Mesenchymal stem cell (in vitro differentiated cells and primary cell): ENCODE measurements around the gene BEST4.
"Not testable (repeated sequence)": the region's sequence is repeated elsewhere in the genome, so short reads cannot be mapped to it uniquely, and the experiment has no call there.

Experiments used
- DNase-seq: peaks from one replicate; pipeline ENCODE4 v3.0.0-alpha.2; 2013
- H2AFZ ChIP-seq: one replicate; pipeline ENCODE4 v1.6.1; 2013; ENCODE audit warnings: low read depth, mild to moderate bottlenecking, control low read depth, inconsistent platforms, low read length, moderate library complexity
- H2AK5ac ChIP-seq: 2 replicates; pipeline ENCODE4 v1.6.1; 2013; ENCODE audit warnings: low read length, moderate library complexity, mild to moderate bottlenecking, inconsistent platforms; ENCODE audit not compliant: severe bottlenecking
- H2BK120ac ChIP-seq: one replicate; pipeline ENCODE4 v1.6.1; 2013; ENCODE audit warnings: low read depth, mild to moderate bottlenecking, inconsistent platforms, low read length, moderate library complexity
- H2BK12ac ChIP-seq, 2 experiments: one replicate each; pipeline ENCODE4 v1.6.1; 2013; ENCODE audit warnings: inconsistent platforms in 2 of 2, low read length in 2 of 2, mild to moderate bottlenecking in 2 of 2, moderate library complexity in 2 of 2, control low read depth in 1 of 2
- H2BK15ac ChIP-seq: one replicate; pipeline ENCODE4 v1.6.1; 2013; ENCODE audit warnings: mild to moderate bottlenecking, low read depth, inconsistent platforms; ENCODE audit not compliant: poor library complexity, severe bottlenecking
- H2BK5ac ChIP-seq: 2 replicates; pipeline ENCODE4 v1.6.1; 2013; ENCODE audit warnings: low read depth, mild to moderate bottlenecking, low read length, control low read depth, inconsistent platforms; ENCODE audit not compliant: poor library complexity, severe bottlenecking
- H3K14ac ChIP-seq, 2 experiments: one replicate each; pipeline ENCODE4 v1.6.1; 2013; ENCODE audit warnings: inconsistent platforms in 2 of 2, low read length in 2 of 2, control low read depth in 1 of 2, mild to moderate bottlenecking in 1 of 2, moderate library complexity in 1 of 2
- H3K18ac ChIP-seq, 2 experiments: one replicate each; pipeline ENCODE4 v1.6.1; 2013; ENCODE audit warnings: inconsistent platforms in 2 of 2, low read length in 2 of 2, control low read depth in 1 of 2, low read depth in 1 of 2, mild to moderate bottlenecking in 1 of 2
- H3K23ac ChIP-seq, 2 experiments: one replicate each; pipeline ENCODE4 v1.6.1; 2013; ENCODE audit warnings: inconsistent platforms in 2 of 2, low read length in 2 of 2, mild to moderate bottlenecking in 2 of 2, moderate library complexity in 2 of 2, control low read depth in 1 of 2
- H3K27ac ChIP-seq: 2 replicates; pipeline ENCODE4 v1.5.1; 2013; ENCODE audit warnings: mild to moderate bottlenecking, moderate library complexity, low read length, control low read depth, inconsistent platforms; ENCODE audit not compliant: poor library complexity, severe bottlenecking
- H3K27me3 ChIP-seq, 2 experiments: 2 replicates each; pipeline versions ENCODE4 v1.6.1 to v1.7.0; 2013; ENCODE audit warnings: low read length in 2 of 2, mild to moderate bottlenecking in 2 of 2, moderate library complexity in 2 of 2, control low read depth in 1 of 2, inconsistent platforms in 1 of 2; ENCODE audit not compliant: control insufficient read depth in 1 of 2, insufficient read depth in 1 of 2
- H3K36me3 ChIP-seq, 2 experiments: 2 replicates each; pipeline versions ENCODE4 v1.6.1 to v1.7.0; 2013; ENCODE audit warnings: low read length in 2 of 2, control low read depth in 1 of 2, inconsistent platforms in 1 of 2, low read depth in 1 of 2, mild to moderate bottlenecking in 1 of 2; ENCODE audit not compliant: insufficient read depth in 2 of 2, control insufficient read depth in 1 of 2
- H3K4ac ChIP-seq, 2 experiments: one replicate each; pipeline ENCODE4 v1.6.1; 2013; ENCODE audit warnings: inconsistent platforms in 2 of 2, low read length in 2 of 2, mild to moderate bottlenecking in 2 of 2, moderate library complexity in 2 of 2, control low read depth in 1 of 2, low read depth in 1 of 2
- H3K4me1 ChIP-seq: 2 replicates; pipeline ENCODE4 v1.6.1; 2013; ENCODE audit warnings: low read depth, low read length, control low read depth; ENCODE audit not compliant: control insufficient read depth, insufficient read depth
- H3K4me2 ChIP-seq: 2 replicates; pipeline ENCODE4 v1.6.1; 2013; ENCODE audit warnings: low read length, mild to moderate bottlenecking, inconsistent platforms; ENCODE audit not compliant: poor library complexity, severe bottlenecking
- H3K4me3 ChIP-seq, 2 experiments: 2 replicates each; pipeline versions ENCODE4 v1.5.1 to v1.7.0; 2013; ENCODE audit warnings: low read length in 2 of 2, mild to moderate bottlenecking in 2 of 2, control low read depth in 1 of 2, low read depth in 1 of 2; ENCODE audit not compliant: insufficient read depth in 1 of 2
- H3K79me1 ChIP-seq: replicated peaks from 2 replicates; pipeline ENCODE4 v1.6.1; 2013; ENCODE audit warnings: mild to moderate bottlenecking, control low read depth, low read length, inconsistent platforms; ENCODE audit not compliant: poor library complexity, severe bottlenecking
- H3K9ac ChIP-seq: 2 replicates; pipeline ENCODE4 v1.7.0; 2013; ENCODE audit warnings: mild to moderate bottlenecking, low read length, moderate library complexity
- H3K9me3 ChIP-seq: 2 replicates; pipeline ENCODE4 v1.7.0; 2013; ENCODE audit warnings: mild to moderate bottlenecking, low read length; ENCODE audit not compliant: control insufficient read depth
- H4K8ac ChIP-seq: one replicate; pipeline ENCODE4 v1.6.1; 2013; ENCODE audit warnings: inconsistent platforms, mild to moderate bottlenecking, low read length, moderate library complexity
- H4K91ac ChIP-seq: one replicate; pipeline ENCODE4 v1.6.1; 2013; ENCODE audit warnings: mild to moderate bottlenecking, low read length, inconsistent platforms
- WGBS: methylation state at CpG from one replicate; pipeline ENCODE4 v1.1.7; 2013; ENCODE audit warnings: mixed read lengths; 5-methylcytosine and 5-hydroxymethylcytosine counted together

BEST4 gene

DNA sequence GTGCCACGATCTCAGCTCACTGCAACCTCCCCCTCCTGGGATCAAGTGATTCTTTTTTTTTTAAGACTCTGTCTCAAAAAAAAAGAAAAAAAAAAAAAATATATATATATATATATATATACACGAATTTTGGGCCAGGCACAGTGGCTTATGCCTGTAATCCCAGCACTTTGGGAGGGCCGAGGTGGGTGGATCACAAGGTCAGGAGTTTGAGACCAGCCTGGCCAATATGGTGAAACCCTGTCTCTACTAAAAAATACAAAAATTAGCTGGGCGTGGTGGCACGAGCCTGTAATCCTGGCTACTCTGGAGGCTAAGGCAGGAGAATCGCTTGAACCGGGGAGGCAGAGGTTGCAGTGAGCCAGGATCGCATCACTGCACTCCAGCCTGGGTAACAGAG, 9.9 kb upstream of the BEST4 start:
- not testable (repeated sequence) for H3K27me3 ChIP-seq, H3K4me3 ChIP-seq, H4K91ac ChIP-seq, H4K8ac ChIP-seq, H2BK12ac ChIP-seq, H3K9ac ChIP-seq, H3K79me1 ChIP-seq, H2BK5ac ChIP-seq, H3K14ac ChIP-seq, H3K9me3 ChIP-seq, H2AFZ ChIP-seq, H2AK5ac ChIP-seq, H2BK15ac ChIP-seq, H3K23ac ChIP-seq, DNase-seq, H3K27ac ChIP-seq, H3K4ac ChIP-seq, H3K18ac ChIP-seq, H2BK120ac ChIP-seq, H3K4me2 ChIP-seq
- WGBS, result 89% methylated on average over 7 of the region's 8 CpGs
- Histone ChIP-seq H3K36me3 (peaks cover 11 to 12% of the 10 kb centered on the region in 2 experiments), H3K4me1 (peaks cover 22% of the 10 kb centered on the region)

DNA sequence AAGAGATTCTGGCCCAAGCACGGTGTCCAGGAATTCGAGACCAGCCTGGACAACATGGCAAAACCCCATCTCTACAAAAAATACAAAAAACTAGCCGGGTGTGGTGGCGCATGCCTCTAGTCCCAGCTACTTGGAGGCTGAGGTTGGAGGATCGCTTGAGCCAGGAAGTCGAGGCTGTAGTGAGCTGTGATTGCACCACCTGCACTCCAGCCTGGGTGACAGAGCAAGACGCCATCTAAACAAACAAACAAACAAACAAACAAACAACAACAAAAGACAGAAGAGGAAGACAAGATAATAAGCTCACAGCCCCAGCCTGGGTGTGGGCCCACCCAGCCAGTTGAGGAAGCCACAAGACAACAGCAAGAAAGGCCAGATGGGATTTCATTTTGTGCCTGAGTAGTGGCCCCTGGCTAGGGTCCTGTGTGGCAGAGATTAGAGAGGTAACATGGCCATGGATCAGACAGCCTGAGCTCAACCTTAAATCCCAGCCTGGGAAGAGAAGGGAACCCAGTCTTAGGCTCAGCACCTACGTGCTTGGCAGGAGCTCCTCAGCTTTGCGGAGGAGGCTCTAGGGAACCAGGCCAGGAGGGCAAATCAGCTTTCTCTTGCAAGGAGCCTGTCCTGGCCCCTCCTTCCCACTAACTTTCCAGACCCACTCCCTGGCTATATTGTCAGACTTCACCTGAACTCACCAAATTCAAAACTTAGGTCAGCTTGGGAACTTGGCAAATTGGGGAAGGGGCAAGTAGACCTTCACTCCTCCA, 4.9 kb upstream of the BEST4 start:
- H2BK5ac ChIP-seq, result no peak overlapping the region
- no peak overlapping the region for H3K4me3 ChIP-seq
- no peak overlapping the region for H4K91ac ChIP-seq
- H3K18ac ChIP-seq, result no peak overlapping the region
- DNase-seq, result no peak
- H2BK12ac ChIP-seq, result peak overlapping the region in 1 of 2 experiments; percentile 29
- no peak overlapping the region for H2BK120ac ChIP-seq
- no peak overlapping the region for H3K4me2 ChIP-seq
- H3K4me1 ChIP-seq, result no peaks in the 10 kb centered on the region
- H3K9ac ChIP-seq, result no peak overlapping the region
- H3K4ac ChIP-seq, result no peak overlapping the region
- no peaks in the 10 kb centered on the region for H3K9me3 ChIP-seq
- 97% methylated on average over 8 of the region's 9 CpGs for WGBS
- H3K79me1 ChIP-seq, result no peaks in the 10 kb centered on the region
- no peak overlapping the region for H4K8ac ChIP-seq
- H2AFZ ChIP-seq, result no peak overlapping the region
- H3K23ac ChIP-seq, result no peak overlapping the region
- no peak overlapping the region for H2BK15ac ChIP-seq
- no peaks in the 10 kb centered on the region for H3K36me3 ChIP-seq
- H3K27ac ChIP-seq, result no peak overlapping the region
- no peak overlapping the region for H3K14ac ChIP-seq
- H2AK5ac ChIP-seq, result no peak overlapping the region
- no peaks in the 10 kb centered on the region for H3K27me3 ChIP-seq

GRCh38 chr1:44790968-44791801, 3.2 kb upstream of the BEST4 start:
- no peaks in the 10 kb centered on the region for H3K36me3 ChIP-seq
- peaks cover 7% of the 10 kb centered on the region for H3K4me1 ChIP-seq
- no peaks in the 10 kb centered on the region for H3K9me3 ChIP-seq
- 80% methylated on average over 6 of the region's 7 CpGs for WGBS
- no peak overlapping the region for H3K9ac ChIP-seq
- peak overlapping the region; percentile 9 for H4K8ac ChIP-seq
- no peak overlapping the region for H2BK5ac ChIP-seq
- H4K91ac ChIP-seq, result no peak overlapping the region
- H3K4ac ChIP-seq, result no peak overlapping the region
- no peaks in the 10 kb centered on the region for H3K27me3 ChIP-seq
- no peak overlapping the region for H2BK12ac ChIP-seq
- no peak overlapping the region for H3K23ac ChIP-seq
- H2AK5ac ChIP-seq, result no peak overlapping the region
- no peaks in the 10 kb centered on the region for H3K79me1 ChIP-seq
- H2BK15ac ChIP-seq, result no peak overlapping the region
- H3K14ac ChIP-seq, result no peak overlapping the region
- H3K27ac ChIP-seq, result no peak overlapping the region
- DNase-seq, result peak; percentile 39
- H3K4me3 ChIP-seq, result no peak overlapping the region
- H2AFZ ChIP-seq, result no peak overlapping the region
- H3K4me2 ChIP-seq, result no peak overlapping the region
- H2BK120ac ChIP-seq, result no peak overlapping the region
- H3K18ac ChIP-seq, result no peak overlapping the region

GRCh38 chr1:44787506-44787905, 464 bp downstream of the BEST4 start:
- H3K23ac ChIP-seq, result peak overlapping the region in 1 of 2 experiments; percentile 47
- peaks cover 32% of the 10 kb centered on the region for H3K4me1 ChIP-seq
- no peak overlapping the region for H2BK120ac ChIP-seq
- no peak overlapping the region for H3K27ac ChIP-seq
- peaks cover 0 to 6% of the 10 kb centered on the region in 2 experiments for H3K27me3 ChIP-seq
- H4K91ac ChIP-seq, result no peak overlapping the region
- H2AFZ ChIP-seq, result no peak overlapping the region
- no peaks in the 10 kb centered on the region for H3K79me1 ChIP-seq
- no peak overlapping the region for H4K8ac ChIP-seq
- no peak overlapping the region for H3K18ac ChIP-seq
- WGBS, result 100% methylated on average over 7 of the region's 10 CpGs
- no peaks in the 10 kb centered on the region for H3K36me3 ChIP-seq
- no peaks in the 10 kb centered on the region for H3K9me3 ChIP-seq
- no peak overlapping the region for H2AK5ac ChIP-seq
- H3K4me2 ChIP-seq, result no peak overlapping the region
- no peak overlapping the region for H3K9ac ChIP-seq
- no peak overlapping the region for H3K14ac ChIP-seq
- H2BK5ac ChIP-seq, result no peak overlapping the region
- H3K4ac ChIP-seq, result no peak overlapping the region
- no peak for DNase-seq
- peak overlapping the region in 1 of 2 experiments; percentile 18 for H2BK12ac ChIP-seq
- no peak overlapping the region for H2BK15ac ChIP-seq
- no peak overlapping the region for H3K4me3 ChIP-seq
